SK-N-SH treated with all-trans-retinoic acid at 6 μM for 48 hours (cell line): Measurements from ENCODE around the gene SOCS1.
A peak's percentile ranks its signal among the peaks of the same experiment; 100 is the strongest.

Experiments used
- ATAC-seq: fragments of 200-7000 bp; cut with Tn5 transposase; 3 replicates; pipeline ENCODE4 v1.9.1; 2020; ENCODE audit warnings: mild to moderate bottlenecking, moderate library complexity
- ARNTL ChIP-seq: fragments of 450-650 bp; formaldehyde crosslinking; IDR thresholded peaks from 2 replicates; pipeline ENCODE4 v1.5.0; 2020; ENCODE audit warnings: low read depth, mild to moderate bottlenecking, moderate library complexity, borderline replicate concordance
- BACH2 ChIP-seq: fragments of 250-450 bp; sonication (Bioruptor Pico); IDR thresholded peaks from 2 replicates; pipeline ENCODE4 v1.9.0; 2021; ENCODE audit warnings: mild to moderate bottlenecking, borderline replicate concordance
- CSDC2 ChIP-seq: fragments of 250-450 bp; sonication (Bioruptor Pico); IDR thresholded peaks from 2 replicates; pipeline ENCODE4 v1.5.0; 2020; ENCODE audit warnings: mild to moderate bottlenecking, moderate library complexity
- ESRRG ChIP-seq: fragments of 250-450 bp; sonication (Bioruptor Pico); IDR thresholded peaks from 2 replicates; pipeline ENCODE4 v1.6.1; 2021; ENCODE audit warnings: mild to moderate bottlenecking
- GLIS3 ChIP-seq: fragments of 250-450 bp; sonication (Bioruptor Pico); IDR thresholded peaks from 2 replicates; pipeline ENCODE4 v1.5.0; 2020; ENCODE audit warnings: mild to moderate bottlenecking, moderate library complexity
- OSR1 ChIP-seq: fragments of 250-450 bp; sonication (Bioruptor Pico); IDR thresholded peaks from 2 replicates; pipeline ENCODE4 v1.8.0; 2022; ENCODE audit warnings: moderate library complexity, mild to moderate bottlenecking, inconsistent platforms
- PPARA ChIP-seq: fragments of 250-450 bp; sonication (Bioruptor Pico); IDR thresholded peaks from 2 replicates; pipeline ENCODE4 v1.5.0; 2020; ENCODE audit warnings: mild to moderate bottlenecking, borderline replicate concordance
- SNAI2 ChIP-seq: fragments of 250-450 bp; sonication (Bioruptor Pico); IDR thresholded peaks from 2 replicates; pipeline ENCODE4 v1.5.0; 2020; ENCODE audit warnings: mild to moderate bottlenecking, moderate library complexity
- TCF4 ChIP-seq: fragments of 250-450 bp; sonication (Bioruptor Pico); IDR thresholded peaks from 2 replicates; pipeline ENCODE4 v1.8.0; 2021; ENCODE audit warnings: mild to moderate bottlenecking, moderate library complexity, borderline replicate concordance
- TOX ChIP-seq: fragments of 250-450 bp; sonication (Bioruptor Pico); IDR thresholded peaks from 2 replicates; pipeline ENCODE4 v1.8.0; 2021; ENCODE audit warnings: mild to moderate bottlenecking, moderate library complexity, borderline replicate concordance
- TSHZ2 ChIP-seq: fragments of 250-450 bp; sonication (Bioruptor Pico); IDR thresholded peaks from 2 replicates; pipeline ENCODE4 v1.5.0; 2020; ENCODE audit warnings: mild to moderate bottlenecking, moderate library complexity
- ZC3H10 ChIP-seq: fragments of 250-450 bp; sonication (Bioruptor Pico); IDR thresholded peaks from 2 replicates; pipeline ENCODE4 v1.5.1; 2021; ENCODE audit warnings: mild to moderate bottlenecking, moderate library complexity
- ZFP3 ChIP-seq: fragments of 250-450 bp; sonication (Bioruptor Pico); IDR thresholded peaks from 2 replicates; pipeline ENCODE4 v1.5.0; 2020; ENCODE audit warnings: mild to moderate bottlenecking, moderate library complexity
- ZFP30 ChIP-seq: fragments of 450-650 bp; formaldehyde crosslinking; IDR thresholded peaks from 2 replicates; pipeline ENCODE4 v1.5.0; 2022; ENCODE audit warnings: mild to moderate bottlenecking, moderate library complexity
- ZNF70 ChIP-seq: fragments of 450-650 bp; formaldehyde crosslinking; IDR thresholded peaks from 2 replicates; pipeline ENCODE4 v1.5.0; 2020; ENCODE audit warnings: mild to moderate bottlenecking, moderate library complexity
- ZNF8 ChIP-seq: fragments of 450-650 bp; formaldehyde crosslinking; IDR thresholded peaks from 2 replicates; pipeline ENCODE4 v1.5.0; 2020; ENCODE audit warnings: mild to moderate bottlenecking, moderate library complexity
- TF ChIP-seq, protein P1 (sequence below): fragments of 250-450 bp; sonication (Bioruptor Pico); IDR thresholded peaks from 2 replicates; pipeline ENCODE4 v1.5.1; 2021; ENCODE audit warnings: mild to moderate bottlenecking, moderate library complexity
- TF ChIP-seq, protein P2 (sequence below): fragments of 250-450 bp; sonication (Bioruptor Pico); IDR thresholded peaks from 2 replicates; pipeline ENCODE4 v1.8.0; 2020; ENCODE audit warnings: mild to moderate bottlenecking, moderate library complexity, borderline replicate concordance

Gene SOCS1

GRCh38 chr16:11298143-11298900 lies 42.3 kb upstream of the SOCS1 start:
- ATAC-seq, result peak; percentile 4; the same call in 1 of the 3 replicates
- no peak for TF ChIP-seq OSR1
- no peak for TF ChIP-seq CSDC2 (CRISPR knock-in tag)
- TF ChIP-seq GLIS3, result no peak
- no peak for TF ChIP-seq SNAI2 (CRISPR knock-in tag)
- no peak for TF ChIP-seq ZFP3 (CRISPR knock-in tag)
- TF ChIP-seq ZNF70 (CRISPR knock-in tag), result no peak
- TF ChIP-seq PPARA, result no peak
- TF ChIP-seq ZC3H10 (CRISPR knock-in tag), result no peak
- TF ChIP-seq ESRRG (CRISPR knock-in tag), result no peak
- TF ChIP-seq TSHZ2 (CRISPR knock-in tag), result no peak
- TF ChIP-seq ARNTL (CRISPR knock-in tag), result no peak
- TF ChIP-seq ZFP30 (CRISPR knock-in tag), result no peak
- TF ChIP-seq BACH2 (CRISPR knock-in tag), result no peak
- TF ChIP-seq, protein P1, sequence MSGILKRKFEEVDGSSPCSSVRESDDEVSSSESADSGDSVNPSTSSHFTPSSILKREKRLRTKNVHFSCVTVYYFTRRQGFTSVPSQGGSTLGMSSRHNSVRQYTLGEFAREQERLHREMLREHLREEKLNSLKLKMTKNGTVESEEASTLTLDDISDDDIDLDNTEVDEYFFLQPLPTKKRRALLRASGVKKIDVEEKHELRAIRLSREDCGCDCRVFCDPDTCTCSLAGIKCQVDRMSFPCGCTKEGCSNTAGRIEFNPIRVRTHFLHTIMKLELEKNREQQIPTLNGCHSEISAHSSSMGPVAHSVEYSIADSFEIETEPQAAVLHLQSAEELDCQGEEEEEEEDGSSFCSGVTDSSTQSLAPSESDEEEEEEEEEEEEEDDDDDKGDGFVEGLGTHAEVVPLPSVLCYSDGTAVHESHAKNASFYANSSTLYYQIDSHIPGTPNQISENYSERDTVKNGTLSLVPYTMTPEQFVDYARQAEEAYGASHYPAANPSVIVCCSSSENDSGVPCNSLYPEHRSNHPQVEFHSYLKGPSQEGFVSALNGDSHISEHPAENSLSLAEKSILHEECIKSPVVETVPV (CRISPR knock-in tag), result no peak

DNA sequence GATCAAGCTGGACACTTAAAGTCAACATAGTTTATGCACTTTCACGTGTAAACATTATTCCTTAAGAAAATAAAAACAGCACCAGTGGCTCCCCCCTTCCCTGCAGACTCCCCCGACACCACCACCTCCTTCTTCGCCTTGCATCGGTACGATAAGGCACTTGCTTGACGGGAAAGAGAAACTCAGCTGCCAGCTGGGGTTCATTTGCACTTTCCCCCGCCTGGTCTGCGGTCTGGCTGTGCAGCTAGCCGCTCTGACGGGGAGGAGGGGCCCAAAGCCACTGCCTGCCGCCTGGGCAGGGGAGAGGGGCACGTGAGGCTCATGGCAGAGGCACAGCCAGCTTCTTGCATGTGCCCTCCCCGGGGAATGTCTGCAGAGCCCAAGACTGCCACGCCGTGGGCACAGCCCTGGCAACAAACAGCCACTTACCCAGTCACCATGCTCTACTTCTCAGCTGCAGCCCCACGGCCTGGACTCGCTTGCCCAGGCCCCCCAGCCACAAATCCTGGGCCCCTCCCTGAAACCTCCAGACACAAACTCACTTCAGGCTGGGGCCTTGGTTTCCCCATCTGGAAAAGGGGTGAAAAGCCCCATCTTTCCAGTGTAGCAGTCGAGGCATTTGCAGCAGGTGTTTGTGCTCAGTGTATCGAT lies 41.6 kb upstream of the SOCS1 start:
- no peak for TF ChIP-seq ZNF8 (CRISPR knock-in tag)
- TF ChIP-seq TOX (CRISPR knock-in tag), result no peak
- TF ChIP-seq ARNTL (CRISPR knock-in tag), result no peak
- TF ChIP-seq, protein P2, sequence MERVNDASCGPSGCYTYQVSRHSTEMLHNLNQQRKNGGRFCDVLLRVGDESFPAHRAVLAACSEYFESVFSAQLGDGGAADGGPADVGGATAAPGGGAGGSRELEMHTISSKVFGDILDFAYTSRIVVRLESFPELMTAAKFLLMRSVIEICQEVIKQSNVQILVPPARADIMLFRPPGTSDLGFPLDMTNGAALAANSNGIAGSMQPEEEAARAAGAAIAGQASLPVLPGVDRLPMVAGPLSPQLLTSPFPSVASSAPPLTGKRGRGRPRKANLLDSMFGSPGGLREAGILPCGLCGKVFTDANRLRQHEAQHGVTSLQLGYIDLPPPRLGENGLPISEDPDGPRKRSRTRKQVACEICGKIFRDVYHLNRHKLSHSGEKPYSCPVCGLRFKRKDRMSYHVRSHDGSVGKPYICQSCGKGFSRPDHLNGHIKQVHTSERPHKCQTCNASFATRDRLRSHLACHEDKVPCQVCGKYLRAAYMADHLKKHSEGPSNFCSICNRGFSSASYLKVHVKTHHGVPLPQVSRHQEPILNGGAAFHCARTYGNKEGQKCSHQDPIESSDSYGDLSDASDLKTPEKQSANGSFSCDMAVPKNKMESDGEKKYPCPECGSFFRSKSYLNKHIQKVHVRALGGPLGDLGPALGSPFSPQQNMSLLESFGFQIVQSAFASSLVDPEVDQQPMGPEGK (CRISPR knock-in tag), result peak; percentile 69; the same call in 1 of the 2 replicates
- TF ChIP-seq ZFP30 (CRISPR knock-in tag), result no peak
- TF ChIP-seq TCF4 (CRISPR knock-in tag), result peak; percentile 17; the same call in 1 of the 2 replicates
- peak; percentile 93 for ATAC-seq

DNA sequence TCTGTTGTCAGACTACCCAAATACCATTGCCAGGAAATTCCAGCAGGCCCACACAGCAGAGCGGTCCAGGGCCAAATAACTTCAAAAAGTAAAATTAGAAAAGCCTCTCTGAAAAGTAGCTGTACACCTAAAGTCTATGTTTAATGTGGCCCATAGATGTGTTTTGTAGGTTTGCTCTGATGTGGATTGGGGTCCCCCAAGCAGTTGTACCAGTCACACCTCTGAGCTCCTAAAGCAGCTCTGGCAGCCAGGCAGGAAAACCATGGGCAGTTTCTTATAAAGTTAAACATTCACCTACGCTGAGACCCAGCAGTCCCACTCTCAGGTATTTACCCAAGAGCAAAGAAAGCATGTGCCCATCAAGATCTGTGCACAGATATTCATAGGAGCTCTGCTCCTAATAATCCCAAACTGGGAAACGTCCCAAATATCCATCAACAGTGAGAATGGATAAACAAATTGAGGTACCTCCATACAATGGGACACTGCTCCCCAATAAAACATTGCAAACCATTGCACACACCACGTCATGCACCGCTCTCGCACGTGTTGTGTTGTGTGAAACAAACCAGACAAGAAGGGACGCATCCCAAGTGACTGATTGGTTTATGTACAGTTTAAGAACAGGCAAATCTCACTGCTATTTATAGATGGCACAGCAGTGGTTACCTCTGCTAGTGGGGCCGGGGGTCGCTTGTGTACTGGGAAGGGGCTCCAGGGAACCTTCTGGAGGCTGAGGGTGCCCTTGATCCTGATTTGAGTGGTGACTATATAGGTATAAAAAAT lies 40.9 kb upstream of the SOCS1 start:
- peak; percentile 36 for ATAC-seq
- TF ChIP-seq ZNF70 (CRISPR knock-in tag) (no peak), TSHZ2 (CRISPR knock-in tag) (no peak), TOX (CRISPR knock-in tag) (no peak), BACH2 (CRISPR knock-in tag) (no peak)
- TF ChIP-seq, all 23 proteins: peak for 0
